H9 (cell line): ENCODE data around the gene PLEKHF1. TPM values are rescaled to one million over a fixed set of nuclear protein-coding genes. Genes with fewer than 3 reads are reported as not detected.

Source experiments
- DNase-seq: peaks from one replicate; pipeline ENCODE4 v3.0.0-alpha.2; 2017
- H2AFZ ChIP-seq: one replicate; pipeline ENCODE4 v1.6.1; 2013; ENCODE audit warnings: mild to moderate bottlenecking, low read length, control low read depth, moderate library complexity
- H2AK5ac ChIP-seq: 2 replicates; pipeline ENCODE4 v1.6.1; 2013; ENCODE audit warnings: low read length, control low read depth, mixed read lengths; ENCODE audit not compliant: insufficient read length
- H2BK120ac ChIP-seq: one replicate; pipeline ENCODE4 v1.6.1; 2013; ENCODE audit warnings: low read depth, mild to moderate bottlenecking, low read length, control low read depth, inconsistent platforms; ENCODE audit not compliant: poor library complexity, severe bottlenecking
- H2BK12ac ChIP-seq: 2 replicates; pipeline ENCODE4 v1.6.1; 2013; ENCODE audit warnings: low read length, control low read depth, mixed read lengths, low read depth; ENCODE audit not compliant: insufficient read length
- H2BK15ac ChIP-seq: 2 replicates; pipeline ENCODE4 v1.6.1; 2013; ENCODE audit warnings: low read depth, low read length, control low read depth
- H2BK20ac ChIP-seq: one replicate; pipeline ENCODE4 v1.6.1; 2013; ENCODE audit warnings: low read depth, mild to moderate bottlenecking, low read length, control low read depth, inconsistent platforms; ENCODE audit not compliant: poor library complexity, severe bottlenecking
- H2BK5ac ChIP-seq: 2 replicates; pipeline ENCODE4 v1.6.1; 2013; ENCODE audit warnings: low read length, control low read depth, mixed read lengths; ENCODE audit not compliant: insufficient read length
- H3K14ac ChIP-seq: 2 replicates; pipeline ENCODE4 v1.6.1; 2013; ENCODE audit warnings: low read length, control low read depth; ENCODE audit not compliant: insufficient read depth
- H3K18ac ChIP-seq: 2 replicates; pipeline ENCODE4 v1.6.1; 2013; ENCODE audit warnings: low read depth, mild to moderate bottlenecking, mixed read lengths, low read length, control low read depth; ENCODE audit not compliant: insufficient read length
- H3K23ac ChIP-seq: 2 replicates; pipeline ENCODE4 v1.6.1; 2013; ENCODE audit warnings: low read length, control low read depth, mixed read lengths, low read depth; ENCODE audit not compliant: insufficient read length
- H3K23me2 ChIP-seq: 2 replicates; pipeline ENCODE4 v1.6.1; 2013; ENCODE audit warnings: low read depth, mild to moderate bottlenecking, mixed read lengths, low read length, control low read depth; ENCODE audit not compliant: insufficient read length, poor library complexity, severe bottlenecking
- H3K27ac ChIP-seq: 2 replicates; pipeline ENCODE4 v1.5.1; 2013; ENCODE audit warnings: low read length, control low read depth, mixed read lengths, low read depth; ENCODE audit not compliant: insufficient read length
- H3K27me3 ChIP-seq: 2 replicates; pipeline ENCODE4 v1.6.1; 2013; ENCODE audit warnings: low read length, control low read depth, inconsistent platforms; ENCODE audit not compliant: insufficient read depth
- H3K4ac ChIP-seq: 2 replicates; pipeline ENCODE4 v1.6.1; 2013; ENCODE audit warnings: low read depth, mild to moderate bottlenecking, control low read depth, inconsistent platforms, low read length, moderate library complexity
- H3K4me1 ChIP-seq: 2 replicates; pipeline ENCODE4 v1.6.1; 2013; ENCODE audit warnings: low read length, control low read depth, inconsistent platforms; ENCODE audit not compliant: insufficient read depth
- H3K4me2 ChIP-seq: 2 replicates; pipeline ENCODE4 v1.6.1; 2013; ENCODE audit warnings: low read length, control low read depth, mixed read lengths; ENCODE audit not compliant: insufficient read length, insufficient read depth
- H3K56ac ChIP-seq: 2 replicates; pipeline ENCODE4 v1.6.1; 2013; ENCODE audit warnings: low read depth, mild to moderate bottlenecking, mixed read lengths, low read length, control low read depth; ENCODE audit not compliant: insufficient read length
- H3K79me1 ChIP-seq: 2 replicates; pipeline ENCODE4 v1.6.1; 2013; ENCODE audit warnings: low read depth, mild to moderate bottlenecking, moderate library complexity, low read length, control low read depth, inconsistent platforms; ENCODE audit not compliant: insufficient read depth, poor library complexity, severe bottlenecking
- H3K79me2 ChIP-seq: 2 replicates; pipeline ENCODE4 v1.6.1; 2013; ENCODE audit warnings: low read length, control low read depth, inconsistent platforms; ENCODE audit not compliant: insufficient read depth
- H3K9ac ChIP-seq: 2 replicates; pipeline ENCODE4 v1.6.1; 2013; ENCODE audit warnings: low read length, control low read depth, mixed read lengths; ENCODE audit not compliant: insufficient read length; ENCODE audit errors: extremely low read depth
- H3K9me3 ChIP-seq: one replicate; pipeline ENCODE4 v1.6.1; 2013; ENCODE audit warnings: low read depth, low read length, inconsistent platforms; ENCODE audit not compliant: control insufficient read depth
- H3T11ph ChIP-seq: one replicate; pipeline ENCODE4 v1.6.1; 2013; ENCODE audit warnings: mild to moderate bottlenecking, low read length, control low read depth, inconsistent platforms
- H4K20me1 ChIP-seq: one replicate; pipeline ENCODE4 v1.6.1; 2013; ENCODE audit not compliant: control insufficient read depth, insufficient read length, insufficient read depth
- H4K5ac ChIP-seq: 2 replicates; pipeline ENCODE4 v1.6.1; 2013; ENCODE audit warnings: low read depth, mild to moderate bottlenecking, mixed read lengths, low read length, control low read depth; ENCODE audit not compliant: insufficient read length
- H4K8ac ChIP-seq: replicated peaks from 2 replicates; pipeline ENCODE4 v1.6.1; 2013; ENCODE audit warnings: low read length, control low read depth, mixed read lengths, low read depth; ENCODE audit not compliant: insufficient read length
- H4K91ac ChIP-seq: 2 replicates; pipeline ENCODE4 v1.6.1; 2013; ENCODE audit warnings: low read depth, mild to moderate bottlenecking, moderate library complexity, mixed read lengths, low read length, control low read depth; ENCODE audit not compliant: insufficient read length
- H3K27ac Mint-ChIP-seq, 3 experiments: 2 replicates in 2 of 3; 3 replicates in 1 of 3; pipeline ENCODE4 v1.8.0; 2020 to 2021; ENCODE audit warnings: mixed read lengths in 3 of 3, mild to moderate bottlenecking in 1 of 3, moderate library complexity in 1 of 3
- H3K27me3 Mint-ChIP-seq: 2 replicates; pipeline ENCODE4 v1.8.0; 2021; ENCODE audit warnings: low read depth, mild to moderate bottlenecking, moderate library complexity, mixed read lengths
- H3K36me3 Mint-ChIP-seq, 3 experiments: 2 replicates in 2 of 3; 3 replicates in 1 of 3; pipeline ENCODE4 v1.8.0; 2020 to 2021; ENCODE audit warnings: low read depth in 3 of 3, mixed read lengths in 3 of 3; ENCODE audit not compliant: insufficient read depth in 1 of 3
- H3K4me1 Mint-ChIP-seq, 2 experiments: 2 replicates each; pipeline ENCODE4 v1.8.0; 2020; ENCODE audit warnings: mixed read lengths in 2 of 2
- H3K4me3 Mint-ChIP-seq, 2 experiments: 2 replicates in 1 of 2; 3 replicates in 1 of 2; pipeline ENCODE4 v1.8.0; 2020 to 2021; ENCODE audit warnings: mild to moderate bottlenecking in 2 of 2, mixed read lengths in 2 of 2, moderate library complexity in 1 of 2
- H3K9me3 Mint-ChIP-seq, 2 experiments: 2 replicates in 1 of 2; 3 replicates in 1 of 2; pipeline ENCODE4 v1.8.0; 2020; ENCODE audit warnings: mild to moderate bottlenecking in 2 of 2, mixed read lengths in 2 of 2, moderate library complexity in 1 of 2
- CTCF ChIP-seq: fragments of 200-600 bp; sonication (generic); conservative IDR thresholded peaks from 3 replicates; pipeline ENCODE4 v1.8.0; 2021; ENCODE audit warnings: antibody characterized with exemption, mild to moderate bottlenecking
- WGBS: extraction: QIAGEN DNeasy Blood & Tissue Kit; methylation state at CpG from one replicate; pipeline ENCODE4 v1.1.7; 2013; ENCODE audit warnings: missing lambda C conversion rate, low lambda C conversion rate, mixed read lengths; ENCODE audit not compliant: insufficient read length; ENCODE audit errors: extremely low coverage; 5-methylcytosine and 5-hydroxymethylcytosine counted together
- total RNA-seq: library from RNA; stranded (reverse); gene quantifications from 2 replicates; pipeline ENCODE4 v1.2.1, GENCODE V29; 2021

The PLEKHF1 gene
- total RNA-seq, 1 experiment from 2014 or later, result 4.9 TPM

GRCh38 chr19:29679598-29680210, 14.4 kb downstream of the PLEKHF1 start:
- no peaks in the 10 kb centered on the region for H3K9me3 Mint-ChIP-seq

More at GRCh38 chr19:29679598-29680210, 14.4 kb downstream of the PLEKHF1 start:
- no peak overlapping the region for H3K27ac ChIP-seq
- H3K9me3 ChIP-seq, result no peaks in the 10 kb centered on the region
- H3K79me2 ChIP-seq, result no peaks in the 10 kb centered on the region
- no peaks in the 10 kb centered on the region for H4K20me1 ChIP-seq
- no peak overlapping the region for H3K23ac ChIP-seq
- Mint-ChIP-seq H3K27me3 (no peaks in the 10 kb centered on the region), H3K4me1 (peaks cover 8 to 11% of the 10 kb centered on the region in 2 experiments), H3K36me3 (peaks cover 0 to 6% (median 0%) of the 10 kb centered on the region in 3 experiments; a peak in 1 of 7 replicates), H3K4me3 (no peak overlapping the region), H3K27ac (no peak overlapping the region; a peak in 1 of 7 replicates)
- no peaks in the 10 kb centered on the region for H3K79me1 ChIP-seq
- H4K5ac ChIP-seq, result no peak overlapping the region
- no peaks in the 10 kb centered on the region for H3K23me2 ChIP-seq
- H3K4me1 ChIP-seq, result no peaks in the 10 kb centered on the region
- no peak for DNase-seq
- no peak overlapping the region for H3T11ph ChIP-seq
- no peak overlapping the region for H2BK5ac ChIP-seq
- H4K8ac ChIP-seq, result no peak overlapping the region
- no peak overlapping the region for H2BK20ac ChIP-seq
- H2BK15ac ChIP-seq, result no peak overlapping the region
- no peak overlapping the region for H2AFZ ChIP-seq
- no peak overlapping the region for H2AK5ac ChIP-seq
- no peak overlapping the region for H3K56ac ChIP-seq
- WGBS, result no CpG with 5 or more reads among the region's 9 CpGs
- no peaks in the 10 kb centered on the region for H3K27me3 ChIP-seq
- no peak for TF ChIP-seq CTCF
- H2BK120ac ChIP-seq, result no peak overlapping the region
- no peak overlapping the region for H3K4me2 ChIP-seq
- no peak overlapping the region for H3K4ac ChIP-seq
- no peak overlapping the region for H3K18ac ChIP-seq
- no peak overlapping the region for H2BK12ac ChIP-seq
- H4K91ac ChIP-seq, result no peak overlapping the region
- H3K14ac ChIP-seq, result no peak overlapping the region
- H3K9ac ChIP-seq, result no peak overlapping the region
